ENCODE data around the gene SAT2.
"Not testable (repeated sequence)": the region's sequence is repeated elsewhere in the genome, so short reads cannot be mapped to it uniquely, and the experiment has no call there.

The SAT2 gene

GRCh38 chr17:7627250-7628121 is at the start of gene SAT2:
Gene SAT2 (minus strand): TSS chr17:7627821. CDS start chr17:7627635, 186 bp downstream.
- peak; percentile 77 for DNase-seq

GRCh38 chr17:7676533-7676932 is 48.9 kb upstream of the SAT2 start:
- no peak for DNase-seq

- DNase-seq, result no peak
Observed at GRCh38 chr17:7674934-7675333, 47.3 kb upstream of the SAT2 start.

- no peak for DNase-seq
Observed at GRCh38 chr17:7673239-7673638, 45.6 kb upstream of the SAT2 start.

GRCh38 chr17:7668482-7668881 is 40.9 kb upstream of the SAT2 start:
- no peak for DNase-seq

GRCh38 chr17:7667656-7668406 is 40.2 kb upstream of the SAT2 start:
- DNase-seq, result no peak

GRCh38 chr17:7656958-7657609 is 29.5 kb upstream of the SAT2 start:
- no peak for DNase-seq

GRCh38 chr17:7655541-7655840 is 27.9 kb upstream of the SAT2 start:
- DNase-seq, result no peak

- no peak for DNase-seq
Observed at GRCh38 chr17:7654832-7655540, 27.4 kb upstream of the SAT2 start.

- no peak for DNase-seq
Observed at GRCh38 chr17:7652388-7653356, 25.1 kb upstream of the SAT2 start.

GRCh38 chr17:7651665-7652387 is 24.2 kb upstream of the SAT2 start:
- DNase-seq, result no peak

- no peak for DNase-seq
Observed at GRCh38 chr17:7651097-7651664, 23.6 kb upstream of the SAT2 start.

GRCh38 chr17:7650509-7651096 is 23.0 kb upstream of the SAT2 start, which contains the start of gene ATP1B2:
Gene ATP1B2 (plus strand): TSS chr17:7650926. CDS start chr17:7651519, 593 bp downstream.
- DNase-seq, result peak; percentile 37

- DNase-seq, result no peak
Observed at GRCh38 chr17:7647018-7647417, 19.4 kb upstream of the SAT2 start.

GRCh38 chr17:7646457-7646856 is 18.8 kb upstream of the SAT2 start:
- DNase-seq, result no peak

- DNase-seq, result no peak
Observed at GRCh38 chr17:7644775-7645174, 17.2 kb upstream of the SAT2 start.

GRCh38 chr17:7641635-7642034 is 14.0 kb upstream of the SAT2 start:
- not testable (repeated sequence) for DNase-seq

GRCh38 chr17:7640783-7641182 is 13.2 kb upstream of the SAT2 start:
- no peak for DNase-seq

- no peak for DNase-seq
Observed at GRCh38 chr17:7636163-7636562, 8.5 kb upstream of the SAT2 start.

- no peak for DNase-seq
Observed at GRCh38 chr17:7634384-7634783, 6.8 kb upstream of the SAT2 start.
